Body of pancreas (tissue), 4 donors: ENCODE measurements around the gene PPP1R9A.

ENCODE experiments used
- CTCF ChIP-seq, 7 experiments: fragments of 450-650 bp in 4 of 7; fragments of 200-600 bp in 3 of 7; sonication (generic) in 3 of 7; IDR thresholded peaks; one replicate each; pipeline ENCODE4 v1.5.1; 2016 to 2019; ENCODE audit warnings: antibody characterized with exemption in 7 of 7
- POLR2A ChIP-seq, 3 donors: fragments of 450-650 bp; IDR thresholded peaks; one replicate each; pipeline ENCODE4 v1.6.1; 2016; ENCODE audit warnings: antibody characterized with exemption in 3 of 3, mild to moderate bottlenecking in 2 of 3

GRCh38 chr7:95261895-95262415 is 354.6 kb downstream of the PPP1R9A start:
- TF ChIP-seq POLR2A (IDR thresholded peaks at IDR 0.05) = no peak
- TF ChIP-seq CTCF (IDR thresholded peaks at IDR 0.05) = no peak
